NCI-H2029 treated with DMSO at 0.1 percent for 48 hours (cell line): ENCODE results near the gene MYT1.
A peak's percentile ranks its signal among the peaks of the same experiment; 100 is the strongest.

ENCODE experiments used
- DNase-seq: peaks from one replicate; lab custom pipeline; 2025; lab: John Stamatoyannopoulos, UW

The MYT1 gene

DNA sequence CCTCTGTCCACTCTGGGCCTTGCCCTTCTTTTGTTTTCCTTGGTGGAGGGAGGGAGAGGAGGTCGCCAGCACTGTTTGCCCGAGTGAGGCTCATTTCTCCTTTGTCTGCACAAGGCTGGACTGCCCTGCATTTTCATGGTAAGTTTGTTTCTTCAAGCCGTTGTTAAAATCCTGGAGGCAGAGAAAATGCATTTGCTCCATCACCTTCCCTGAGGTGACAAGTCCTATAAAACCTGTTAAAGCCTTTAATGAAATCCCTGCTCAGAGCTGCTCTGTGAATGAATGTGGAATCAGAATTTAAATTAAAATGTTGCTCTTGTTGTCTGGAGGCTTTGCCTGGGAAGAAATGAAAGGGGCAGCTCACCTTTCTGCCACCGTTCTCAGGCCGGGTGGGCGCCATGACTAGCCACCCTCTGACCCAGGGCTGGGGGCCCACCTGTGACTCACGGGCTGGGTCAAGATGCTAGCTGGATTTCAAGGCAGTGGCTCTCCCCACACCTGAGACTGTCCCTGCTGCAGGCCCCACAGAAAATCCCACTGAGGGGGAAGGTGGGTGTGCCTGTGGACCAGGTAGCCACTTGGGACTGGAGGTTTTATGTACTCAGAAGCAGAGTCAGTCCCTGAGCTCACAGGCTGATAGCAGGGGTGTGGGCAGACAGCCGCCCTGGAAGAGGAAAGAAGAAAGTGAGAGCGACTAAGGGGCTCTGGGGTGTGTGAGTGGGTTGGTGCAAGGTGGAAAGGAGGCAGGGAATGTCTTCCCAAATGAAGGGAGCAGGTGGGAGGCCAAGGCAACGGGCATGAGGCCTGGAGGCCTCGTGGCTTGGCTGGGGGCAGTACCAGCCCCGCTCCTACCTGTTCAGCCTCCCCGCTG, 24.0 kb upstream of the MYT1 start:
- no peak for DNase-seq

DNA sequence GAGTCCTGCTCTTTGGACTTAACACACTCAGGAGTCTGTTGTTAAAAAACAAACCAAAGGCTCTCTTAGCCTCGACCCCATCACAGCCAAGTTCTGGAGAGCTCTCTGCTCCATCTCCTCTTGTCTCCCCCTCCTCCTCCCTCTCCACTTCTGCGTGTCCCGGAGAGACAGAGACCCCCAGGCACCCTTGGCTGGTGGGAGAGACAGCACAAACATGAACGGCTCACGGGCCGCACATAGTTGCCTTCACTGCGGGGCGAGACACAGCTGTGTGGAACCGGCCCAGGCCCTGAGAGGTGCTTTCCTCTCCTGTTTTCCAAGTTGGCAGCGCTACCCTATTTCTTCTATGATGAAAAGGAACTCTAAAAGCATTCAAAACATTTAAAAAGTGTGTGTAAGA, 23.3 kb upstream of the MYT1 start:
- no peak for DNase-seq

DNA sequence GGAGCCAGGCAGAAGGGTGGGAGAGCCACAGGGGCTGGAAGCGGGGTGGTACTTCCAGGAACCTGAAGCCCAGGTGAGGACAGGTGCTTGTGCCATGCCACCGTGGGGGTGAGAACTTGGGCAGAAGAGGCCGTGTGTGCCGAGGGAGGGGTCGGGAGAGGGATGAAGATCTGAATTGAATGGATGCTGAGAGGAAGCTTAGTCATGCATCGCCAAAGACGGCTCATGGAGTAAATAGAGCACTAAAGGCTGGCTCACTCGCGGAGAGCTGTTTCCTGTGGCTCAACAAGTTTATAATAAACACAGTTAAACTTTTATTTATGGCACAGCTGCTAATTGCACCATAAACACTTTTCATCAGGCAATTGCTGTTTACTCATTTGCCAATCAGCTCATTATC, 21.7 kb upstream of the MYT1 start:
- DNase-seq: peak; percentile 21

DNA sequence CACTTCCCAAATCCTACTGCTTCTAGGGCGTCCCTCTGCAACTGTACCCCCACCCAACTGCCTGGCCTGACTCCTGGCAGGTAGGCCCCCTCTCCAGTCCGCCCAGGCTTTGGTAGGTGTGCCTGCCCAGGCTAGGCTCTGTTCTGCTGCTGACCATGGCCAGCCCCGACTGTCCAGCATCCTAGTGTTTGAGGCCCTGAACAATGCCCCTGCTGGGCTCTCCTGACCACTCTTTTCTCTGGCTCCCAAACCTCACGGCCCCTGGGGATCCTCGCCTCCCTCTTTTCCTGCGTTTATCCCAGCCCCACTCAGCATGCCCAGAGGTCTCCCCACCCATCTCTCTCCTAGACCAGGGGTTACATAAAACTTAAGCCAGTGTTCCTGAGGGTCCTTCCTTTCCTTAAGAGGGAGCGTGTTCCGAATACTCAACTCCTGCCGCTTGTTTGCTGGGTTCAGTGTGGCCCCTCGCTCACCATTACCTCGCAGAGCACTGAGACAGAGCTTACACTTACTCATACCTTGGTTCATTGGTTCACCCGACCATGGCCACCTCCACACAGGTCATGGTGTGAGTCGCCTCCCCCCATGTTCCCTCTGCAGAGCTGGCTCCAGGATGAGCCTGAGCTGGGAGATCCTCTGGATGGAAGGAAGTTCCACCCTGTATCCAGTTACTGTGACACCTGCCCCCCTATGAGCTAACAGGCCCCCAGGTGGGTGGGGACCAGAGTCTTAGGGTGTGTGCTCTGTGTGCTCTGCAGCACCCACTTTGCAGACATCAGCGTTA, 21.0 kb upstream of the MYT1 start:
- no peak for DNase-seq

DNA sequence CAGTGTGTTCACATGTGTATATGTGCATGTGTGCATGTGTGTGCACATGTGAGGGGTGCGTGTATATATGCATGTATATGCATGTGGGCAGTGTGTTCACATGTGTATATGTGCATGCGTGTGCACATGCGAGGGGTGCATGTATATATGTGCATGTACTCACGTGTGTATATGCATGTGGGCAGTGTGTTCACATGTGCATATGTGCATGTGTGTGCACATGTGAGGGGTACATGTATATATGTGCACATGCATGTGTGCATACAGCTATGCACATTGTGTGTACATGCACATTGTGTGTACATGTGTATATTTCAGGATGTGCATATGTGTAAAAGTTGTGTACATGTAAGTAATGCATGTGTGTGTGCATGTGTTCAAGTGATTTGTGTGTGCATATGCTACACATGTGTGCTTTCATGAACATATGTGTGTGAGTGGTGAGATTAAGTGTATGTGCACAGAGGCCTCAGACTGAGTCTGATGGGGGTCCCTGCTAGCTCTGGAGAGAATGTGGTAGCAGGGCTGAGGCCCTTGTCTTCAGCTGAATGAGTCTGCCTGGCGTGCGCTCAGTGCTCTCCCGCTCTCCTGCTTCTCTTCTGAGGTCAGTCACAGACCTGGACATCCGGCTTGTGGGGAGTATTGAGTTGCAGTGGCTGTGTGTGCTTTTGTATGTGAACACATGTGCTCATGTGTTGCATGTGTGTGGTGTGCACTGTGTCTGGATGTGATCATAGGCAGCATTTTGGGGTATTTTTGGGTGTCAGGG, 19.9 kb upstream of the MYT1 start:
- DNase-seq: no peak

DNA sequence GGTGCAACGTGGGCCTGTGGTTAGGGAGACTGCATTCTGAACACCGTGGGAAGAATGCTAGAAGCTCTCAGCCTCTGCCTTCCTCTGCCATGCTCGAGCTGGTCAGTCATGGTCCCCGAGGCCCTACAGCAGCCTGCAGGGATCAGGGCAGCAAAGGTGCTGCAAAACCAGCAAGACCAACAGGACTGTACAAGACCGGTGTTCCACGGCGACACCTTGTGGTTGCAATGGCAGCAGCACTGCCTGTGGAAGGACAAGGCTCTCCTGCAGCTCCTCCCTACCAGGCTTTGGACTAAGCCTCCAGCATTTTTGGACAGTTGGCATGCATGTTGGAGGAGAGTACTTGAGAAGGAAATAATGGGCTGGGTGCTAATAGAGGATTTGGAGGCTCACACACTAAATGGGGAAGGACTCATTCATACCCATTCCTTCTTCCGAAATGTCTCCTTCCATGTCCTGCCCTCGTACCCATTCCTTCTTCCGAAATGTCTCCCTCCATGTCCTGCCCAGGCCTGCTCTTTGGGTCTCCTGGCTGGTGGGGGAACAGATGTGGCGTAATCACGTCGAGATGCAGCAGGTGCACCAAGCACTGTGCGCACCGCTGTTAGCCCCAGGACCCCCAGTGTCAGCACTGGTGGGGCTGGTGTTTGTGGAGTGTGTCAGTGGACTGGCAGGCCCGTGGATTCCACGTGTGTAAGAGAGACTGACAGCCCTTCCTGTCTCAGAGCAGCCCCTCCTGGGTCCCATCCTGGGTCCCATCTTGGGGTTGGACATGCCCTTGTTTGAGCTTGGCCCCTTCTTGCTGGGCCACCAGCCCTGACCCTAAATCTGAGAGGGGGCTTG, 18.6 kb upstream of the MYT1 start:
- DNase-seq: no peak

DNA sequence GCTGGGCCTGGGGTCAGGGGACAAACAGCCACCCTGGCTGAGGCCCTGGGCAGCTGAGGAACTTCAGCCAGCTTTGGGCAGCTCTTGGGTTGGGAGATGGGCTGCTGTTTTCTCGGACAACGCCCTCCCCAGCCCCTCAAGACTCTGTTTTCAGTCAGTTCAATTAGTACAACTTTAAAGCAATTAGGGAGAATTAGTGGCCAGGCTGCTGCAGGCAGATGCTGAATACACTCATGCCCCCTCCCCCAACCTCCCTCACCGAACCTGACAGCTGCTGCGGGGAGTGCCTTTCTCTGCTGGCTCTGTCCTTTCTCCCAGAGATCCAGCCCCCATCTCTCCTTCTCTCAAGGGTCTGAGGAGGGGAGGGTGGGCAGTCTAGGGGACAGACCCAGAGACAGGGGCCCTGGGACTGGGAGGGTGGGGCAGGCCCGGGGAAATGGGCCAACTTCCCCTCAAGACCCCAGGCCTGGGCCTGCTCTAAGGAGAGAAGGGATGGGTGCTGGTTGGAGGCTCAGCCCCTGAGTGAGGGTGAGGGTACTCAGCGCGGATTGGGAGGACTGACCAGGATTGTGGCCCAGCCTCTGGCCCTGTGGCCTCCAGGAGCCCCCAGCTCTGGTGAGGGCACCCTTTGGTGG, 17.8 kb upstream of the MYT1 start:
- no peak for DNase-seq

DNA sequence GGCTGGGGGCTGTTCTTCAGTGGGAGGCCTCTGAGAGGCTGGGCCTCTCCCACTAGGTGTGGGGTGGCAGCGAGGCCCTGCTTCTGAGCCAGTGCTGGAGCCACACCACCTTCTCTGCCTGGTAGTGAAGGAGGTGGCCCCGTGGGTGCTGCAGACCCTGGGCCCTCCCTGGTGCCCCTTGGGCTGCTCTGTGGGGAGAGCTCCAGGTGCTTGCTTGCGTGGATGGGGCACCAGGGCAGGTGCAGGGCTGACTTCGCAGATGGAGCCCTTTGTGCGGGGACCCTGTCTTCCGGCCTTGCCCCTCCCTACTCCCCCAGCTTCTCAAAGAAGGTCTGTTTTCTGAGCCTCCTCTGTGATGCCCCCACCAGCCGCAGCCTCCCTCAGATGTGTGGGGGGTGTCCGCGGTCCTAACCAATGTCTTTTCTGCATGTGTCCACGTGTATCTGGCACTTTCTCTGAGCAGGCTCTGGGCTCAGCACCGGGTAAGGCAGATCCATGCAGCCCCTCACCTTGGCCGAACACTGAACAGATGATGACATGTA, 17.2 kb upstream of the MYT1 start:
- no peak for DNase-seq

DNA sequence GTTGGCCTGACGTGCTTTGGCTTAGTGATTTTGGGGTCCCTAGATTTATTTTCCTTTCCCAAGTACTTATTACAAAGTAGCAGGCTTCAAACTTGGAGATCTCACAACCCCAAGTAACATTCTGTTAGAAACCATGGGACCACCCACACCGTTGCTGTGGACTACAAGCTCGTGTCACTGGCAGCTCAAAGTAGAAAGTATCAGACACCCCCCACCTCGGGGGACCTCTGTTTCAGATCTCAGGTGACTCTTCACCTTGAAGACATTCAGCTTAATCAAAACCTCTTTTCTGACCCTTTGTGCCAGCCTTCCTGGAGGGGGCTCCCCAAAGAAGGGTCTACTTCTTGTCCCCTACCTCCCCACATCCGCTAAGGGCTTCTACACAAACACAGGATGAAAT, 15.7 kb upstream of the MYT1 start:
- DNase-seq: no peak

DNA sequence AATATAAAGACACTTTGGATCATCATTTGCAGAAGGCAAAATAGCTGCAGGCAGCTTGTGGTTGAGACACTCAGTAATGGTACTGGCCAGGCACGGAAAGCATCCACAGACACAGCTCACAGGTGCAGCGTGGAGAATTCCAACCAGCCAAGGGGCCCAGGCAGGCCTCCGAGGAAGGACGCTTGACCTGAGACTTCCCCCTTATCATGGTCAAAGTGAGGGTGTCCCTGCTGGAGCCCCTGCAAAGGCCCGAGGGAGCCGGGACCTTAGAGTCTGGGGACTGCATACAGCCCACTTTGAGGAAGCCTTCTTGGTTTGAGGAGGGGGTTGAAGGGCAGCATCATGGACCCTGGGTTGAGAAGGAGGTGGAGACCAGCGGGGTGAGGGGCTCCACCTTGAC, 15.1 kb upstream of the MYT1 start:
- no peak for DNase-seq

DNA sequence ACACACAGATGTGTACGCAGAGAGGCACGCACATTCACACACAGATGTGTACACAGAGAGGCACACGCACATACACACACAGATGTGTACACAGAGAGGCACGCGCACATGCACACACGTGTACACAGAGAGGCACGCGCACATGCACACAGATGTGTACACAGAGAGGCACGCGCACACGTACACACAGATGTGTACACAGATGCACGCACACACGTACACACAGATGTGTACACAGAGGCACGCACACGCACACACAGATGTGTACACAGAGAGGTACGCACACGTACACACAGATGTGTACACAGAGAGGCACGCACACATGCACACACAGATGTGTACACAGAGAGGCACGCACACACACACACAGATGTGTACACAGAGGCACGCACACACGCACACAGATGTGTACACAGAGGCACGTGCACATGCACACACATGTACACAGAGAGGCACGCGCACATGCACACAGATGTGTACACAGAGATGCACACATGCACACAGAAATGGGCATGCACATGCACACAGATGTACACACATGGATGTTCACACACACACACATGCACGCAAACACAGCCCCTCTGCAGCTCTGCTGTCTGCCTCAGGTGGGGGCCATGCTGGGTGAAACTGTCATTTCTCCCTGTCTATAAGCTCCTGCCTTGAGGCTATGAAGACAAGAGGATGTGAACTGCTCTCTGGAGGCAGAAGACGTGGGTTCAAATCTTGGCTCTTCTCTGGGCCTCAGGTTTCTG, 14.3 kb upstream of the MYT1 start:
- DNase-seq: no peak

DNA sequence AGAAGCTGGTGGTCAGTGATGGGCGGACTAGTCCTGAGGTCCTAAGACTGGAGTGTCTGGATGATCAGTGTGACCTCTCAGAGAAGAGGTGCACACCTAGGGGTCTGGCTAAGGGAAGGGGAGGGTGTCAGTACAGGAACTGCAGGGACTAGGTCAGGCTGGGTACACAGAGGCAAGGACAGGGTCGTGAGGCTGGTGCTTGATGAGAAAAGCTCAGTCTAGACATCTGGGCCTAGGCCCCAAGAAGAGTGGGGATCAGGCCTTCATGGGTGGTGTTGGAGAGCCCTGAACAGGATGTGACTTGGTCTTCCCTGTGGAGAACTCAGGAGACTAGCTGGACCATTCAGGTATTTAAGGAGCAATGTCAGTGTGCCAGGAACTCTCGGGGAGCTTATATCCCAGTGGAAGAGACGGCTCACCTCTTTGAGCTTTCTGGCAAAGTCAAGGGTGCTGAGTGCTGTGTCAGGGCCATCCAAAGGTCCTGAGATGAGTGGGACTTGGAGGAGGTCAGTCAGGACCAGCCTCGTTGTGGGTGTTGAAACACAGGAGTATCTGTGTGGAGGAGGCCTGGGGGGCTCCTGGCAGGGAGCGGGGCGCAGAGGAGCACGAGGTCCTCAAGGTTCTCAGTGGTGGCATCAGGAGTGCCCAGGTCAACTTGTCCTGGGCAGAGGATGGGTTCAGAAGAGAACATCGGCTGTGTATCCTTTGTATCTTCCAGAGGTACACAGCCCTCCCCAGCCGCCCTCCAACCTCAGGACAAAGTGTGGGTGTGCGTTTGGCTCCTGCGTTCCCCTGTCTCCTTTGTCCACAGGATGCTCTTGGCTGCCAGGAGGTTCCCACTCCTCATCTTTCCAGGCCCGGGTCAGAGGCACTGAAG, 13.3 kb upstream of the MYT1 start:
- no peak for DNase-seq

DNA sequence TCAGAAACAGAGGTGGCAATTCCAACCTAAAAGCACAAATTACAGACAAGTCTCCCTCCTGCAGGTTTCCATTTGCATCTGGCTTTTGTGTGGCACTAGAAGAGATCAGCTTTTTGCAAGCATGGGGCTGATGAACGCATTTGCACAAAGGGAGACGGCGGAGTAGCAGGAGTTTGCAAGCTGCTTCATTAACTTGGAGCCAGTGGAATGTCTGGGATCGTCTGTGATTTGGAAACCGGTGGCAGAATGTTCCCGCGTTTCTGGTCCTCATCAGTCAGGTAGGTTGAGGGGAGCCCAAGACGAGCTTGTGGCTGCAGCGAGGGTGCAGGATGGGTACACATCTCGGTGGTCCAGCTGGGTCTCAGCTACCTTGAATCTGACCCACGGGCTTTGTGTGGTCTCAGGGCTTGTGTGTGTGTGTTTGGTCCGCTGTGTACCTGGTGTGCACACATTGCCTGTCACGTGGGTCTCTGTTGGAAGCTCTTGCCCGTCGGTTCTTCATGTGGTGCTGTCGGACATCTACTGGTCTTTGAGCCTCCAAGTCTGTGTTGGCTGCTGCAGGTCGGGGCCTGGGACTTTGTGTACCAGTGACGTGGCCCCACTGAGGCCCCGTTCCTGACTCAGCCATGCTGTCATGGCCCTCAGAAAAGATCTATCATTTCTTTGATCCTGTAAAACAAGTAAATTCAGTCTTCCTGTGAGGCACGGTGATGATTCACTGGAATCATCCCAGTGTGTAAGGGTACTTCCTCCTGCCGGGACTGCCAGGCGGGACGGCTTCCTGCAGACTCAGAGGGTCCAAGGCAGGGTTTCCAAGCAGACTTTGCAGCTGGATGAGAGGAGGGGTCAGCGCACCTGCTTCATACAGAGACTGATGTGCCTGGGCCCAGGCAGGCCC, 12.4 kb upstream of the MYT1 start:
- no peak for DNase-seq

DNA sequence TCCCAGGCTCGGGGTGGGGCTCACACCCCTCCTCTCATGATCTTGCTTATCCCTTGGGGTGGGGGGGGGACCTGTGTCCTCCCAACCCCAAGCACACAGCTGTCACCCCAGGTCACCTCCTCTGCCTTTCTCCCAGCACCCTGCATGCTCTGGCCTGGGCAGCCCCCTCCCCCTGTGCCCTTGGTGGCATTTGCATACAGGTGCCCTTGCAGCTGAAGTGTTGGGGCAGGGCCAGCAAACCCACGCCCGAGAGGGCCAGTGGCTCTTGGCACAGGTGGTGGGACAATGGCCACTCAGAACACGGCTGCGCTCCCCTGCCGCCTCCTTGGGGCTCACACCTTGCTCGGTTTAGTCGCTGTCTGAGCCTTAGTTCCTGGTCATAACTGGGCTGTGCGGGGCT, 11.3 kb upstream of the MYT1 start:
- peak; percentile 81 for DNase-seq

DNA sequence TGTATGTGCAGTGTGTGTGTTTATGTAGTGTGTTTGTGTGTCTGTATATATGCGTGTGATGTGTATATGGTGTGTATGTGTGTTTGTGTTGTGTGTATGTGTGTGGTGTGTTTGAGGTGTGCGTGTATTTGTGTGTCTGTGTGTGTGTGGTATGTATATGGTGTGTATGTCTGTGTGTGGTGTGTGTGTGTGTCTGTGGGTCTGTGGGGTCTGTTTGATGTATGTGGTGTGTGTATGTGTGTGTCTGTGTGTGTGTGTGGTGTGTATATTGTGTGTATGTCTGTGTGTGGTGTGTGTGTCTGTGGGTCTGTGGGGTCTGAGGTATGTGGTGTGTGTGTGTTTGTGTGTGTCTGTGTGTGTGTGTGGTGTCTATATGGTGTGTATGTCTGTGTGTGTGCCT, 10.8 kb upstream of the MYT1 start:
- no peak for DNase-seq

DNA sequence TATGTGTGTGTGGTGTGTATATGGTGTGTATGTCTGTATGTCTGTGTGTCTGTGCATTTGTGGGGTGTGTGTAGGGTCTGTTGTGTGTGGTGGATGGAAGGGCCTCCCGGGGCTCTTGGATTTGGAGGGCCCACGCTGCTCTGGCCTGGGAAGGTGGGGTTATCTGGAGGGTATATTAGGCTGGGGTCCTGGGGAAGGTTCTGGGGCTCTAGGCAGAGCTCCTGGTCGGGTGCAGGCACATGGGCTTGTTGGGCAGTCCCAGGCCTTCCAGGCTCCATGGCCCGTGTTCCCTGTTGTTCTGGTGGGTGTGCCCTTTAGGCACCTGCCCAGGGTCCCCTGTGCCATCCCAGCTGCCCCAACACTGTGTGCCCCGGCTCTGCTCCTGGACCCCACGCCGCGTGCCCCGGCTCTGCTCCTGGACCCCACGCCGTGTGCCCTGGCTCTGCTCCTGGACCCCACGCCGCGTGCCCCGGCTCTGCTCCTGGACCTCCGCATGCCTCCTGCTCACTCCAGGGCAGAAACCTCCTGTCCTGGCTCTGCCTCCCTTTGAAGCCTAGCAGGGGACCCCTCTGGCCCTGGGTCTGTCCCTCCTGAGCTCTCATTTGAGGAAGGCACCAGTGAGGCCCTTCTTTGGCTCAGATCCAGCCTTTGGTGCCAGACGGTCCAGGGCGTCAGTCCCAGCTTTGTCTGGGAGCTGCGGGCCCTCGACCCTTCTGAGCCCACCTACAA, 10.2 kb upstream of the MYT1 start:
- DNase-seq: no peak

DNA sequence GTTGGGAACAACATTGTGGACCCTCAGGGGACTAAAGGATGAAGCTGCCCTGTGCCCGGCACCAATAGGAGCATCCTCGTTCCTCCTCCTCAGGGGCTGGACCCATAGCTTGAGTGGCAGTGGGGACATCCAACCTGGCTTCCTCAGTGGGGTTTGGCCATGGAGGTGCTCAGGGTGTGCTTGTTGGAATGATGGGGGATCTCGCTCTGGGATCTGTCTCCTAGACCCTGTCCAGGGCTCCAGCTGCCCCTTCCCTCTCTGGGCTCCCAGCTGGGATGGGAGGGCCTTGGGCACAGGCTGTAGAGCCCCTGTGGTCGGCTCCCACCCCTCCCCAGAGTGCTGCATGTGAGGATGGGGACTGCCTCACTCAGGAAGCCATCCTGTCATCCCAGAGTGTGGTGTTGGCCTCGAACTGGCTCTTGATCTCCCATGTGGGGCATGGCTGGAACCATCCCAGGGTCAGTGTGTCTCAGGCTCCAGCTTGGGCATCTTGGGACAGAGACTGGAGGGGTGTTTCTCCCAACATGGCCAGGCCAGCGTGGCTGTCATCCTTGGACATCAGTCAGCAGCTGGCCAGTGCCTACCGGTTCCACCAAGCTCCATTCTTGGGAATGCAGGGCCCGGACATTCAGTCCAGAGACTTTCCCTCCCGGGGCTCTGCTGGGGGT, 9.5 kb upstream of the MYT1 start:
- no peak for DNase-seq
